ENCODE results near the gene AQP1. TPM values are rescaled to one million over a fixed set of nuclear protein-coding genes. Genes with fewer than 3 reads are reported as not detected.

AQP1 gene
- polyA plus RNA-seq, 3 donors, result 0.03 TPM; not detected in 2

DNA sequence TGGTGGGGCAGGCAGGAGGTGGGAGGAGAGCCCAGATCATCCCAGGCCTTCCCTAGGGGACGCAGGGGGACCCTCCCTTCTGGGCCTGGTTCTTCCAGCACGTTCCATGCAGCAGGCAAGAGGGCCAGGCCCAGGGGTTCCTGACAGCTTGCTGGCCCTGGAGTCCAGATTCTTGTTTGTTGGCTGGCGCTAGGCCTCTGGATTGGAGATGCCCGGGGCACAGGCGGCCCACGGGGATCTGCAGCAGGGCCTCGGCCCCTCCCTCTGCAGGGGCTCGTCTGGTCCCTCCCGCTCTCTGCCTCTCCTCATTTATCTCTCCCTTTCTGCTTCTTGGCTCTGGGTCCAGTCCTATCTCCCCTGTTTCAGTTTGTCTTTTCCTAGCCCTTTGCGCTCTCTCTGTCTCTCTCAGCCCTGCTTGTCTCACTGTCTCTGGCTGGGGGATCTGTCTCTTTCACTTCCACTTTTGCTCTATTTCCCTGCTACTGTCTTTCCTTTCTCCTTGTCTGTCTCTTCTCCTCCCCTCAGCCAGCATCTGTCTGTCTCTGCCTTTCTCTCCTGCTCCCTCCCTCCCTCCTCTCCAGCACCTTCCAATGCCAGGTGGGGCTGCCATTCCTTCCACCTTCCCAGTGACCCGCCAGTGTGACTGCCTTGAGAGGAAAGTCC, 1.1 kb upstream of the AQP1 start:
- no peaks in the 10 kb centered on the region for H3K9me3 Mint-ChIP-seq
- H4K20me1 ChIP-seq (ENCODE audit: insufficient read depth, low read length), result no peaks in the 10 kb centered on the region
- intact Hi-C loops (cut with micrococcal nuclease), result no loop called here
- TF ChIP-seq, protein P1, sequence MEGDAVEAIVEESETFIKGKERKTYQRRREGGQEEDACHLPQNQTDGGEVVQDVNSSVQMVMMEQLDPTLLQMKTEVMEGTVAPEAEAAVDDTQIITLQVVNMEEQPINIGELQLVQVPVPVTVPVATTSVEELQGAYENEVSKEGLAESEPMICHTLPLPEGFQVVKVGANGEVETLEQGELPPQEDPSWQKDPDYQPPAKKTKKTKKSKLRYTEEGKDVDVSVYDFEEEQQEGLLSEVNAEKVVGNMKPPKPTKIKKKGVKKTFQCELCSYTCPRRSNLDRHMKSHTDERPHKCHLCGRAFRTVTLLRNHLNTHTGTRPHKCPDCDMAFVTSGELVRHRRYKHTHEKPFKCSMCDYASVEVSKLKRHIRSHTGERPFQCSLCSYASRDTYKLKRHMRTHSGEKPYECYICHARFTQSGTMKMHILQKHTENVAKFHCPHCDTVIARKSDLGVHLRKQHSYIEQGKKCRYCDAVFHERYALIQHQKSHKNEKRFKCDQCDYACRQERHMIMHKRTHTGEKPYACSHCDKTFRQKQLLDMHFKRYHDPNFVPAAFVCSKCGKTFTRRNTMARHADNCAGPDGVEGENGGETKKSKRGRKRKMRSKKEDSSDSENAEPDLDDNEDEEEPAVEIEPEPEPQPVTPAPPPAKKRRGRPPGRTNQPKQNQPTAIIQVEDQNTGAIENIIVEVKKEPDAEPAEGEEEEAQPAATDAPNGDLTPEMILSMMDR (IDR thresholded peaks at IDR 0.05), result no peak
- H3K27ac ChIP-seq (ENCODE audit: low read depth in 1 of 2, low read length in 2 of 2), result no peak overlapping the region
- H3K4me1 ChIP-seq (ENCODE audit: control insufficient read depth in 1 of 2, insufficient read depth in 2 of 2, low read length in 2 of 2), result no peaks in the 10 kb centered on the region
- no peak overlapping the region for H3K9ac ChIP-seq (ENCODE audit: insufficient read depth, low read length, poor library complexity, severe bottlenecking)
- H3K4me1 Mint-ChIP-seq, result peaks cover 2% of the 10 kb centered on the region
- no peak overlapping the region for H3K4me2 ChIP-seq (replicated peaks; ENCODE audit: extremely low read depth, low read length, poor library complexity, severe bottlenecking)
- no peak for DNase-seq
- no peaks in the 10 kb centered on the region for H3K9me3 ChIP-seq (replicated peaks in 1 of 2; ENCODE audit: control insufficient read depth in 1 of 2, insufficient read depth in 1 of 2, low read length in 2 of 2)
- H3K27ac Mint-ChIP-seq, result peak overlapping the region in 1 of 7 donors; percentile 60
- no peaks in the 10 kb centered on the region for H3K36me3 ChIP-seq (replicated peaks in 1 of 2; ENCODE audit: control insufficient read depth in 1 of 2, insufficient read depth in 2 of 2, low read length in 2 of 2)
- no peaks in the 10 kb centered on the region for H3K27me3 ChIP-seq (ENCODE audit: control insufficient read depth in 2 of 2, insufficient read depth in 2 of 2, low read length in 2 of 2)
- no peaks in the 10 kb centered on the region for H3K36me3 Mint-ChIP-seq
- 99% methylated on average over 8 of the region's 11 CpGs for WGBS (ENCODE audit: insufficient coverage)
- peaks cover 0 to 4% (median 0%) of the 10 kb centered on the region in 3 donors for H3K27me3 Mint-ChIP-seq (ENCODE audit: low read depth in 3 of 3)
- H3K79me2 ChIP-seq (ENCODE audit: insufficient read depth, low read length), result no peaks in the 10 kb centered on the region
- H3K4me3 Mint-ChIP-seq, result no peak overlapping the region
- H3K4me3 ChIP-seq (replicated peaks in 1 of 3; ENCODE audit: low read depth in 2 of 3, low read length in 3 of 3), result no peak overlapping the region
- H2AFZ ChIP-seq (ENCODE audit: insufficient read depth, low read depth, low read length, poor library complexity, severe bottlenecking), result no peak overlapping the region

DNA sequence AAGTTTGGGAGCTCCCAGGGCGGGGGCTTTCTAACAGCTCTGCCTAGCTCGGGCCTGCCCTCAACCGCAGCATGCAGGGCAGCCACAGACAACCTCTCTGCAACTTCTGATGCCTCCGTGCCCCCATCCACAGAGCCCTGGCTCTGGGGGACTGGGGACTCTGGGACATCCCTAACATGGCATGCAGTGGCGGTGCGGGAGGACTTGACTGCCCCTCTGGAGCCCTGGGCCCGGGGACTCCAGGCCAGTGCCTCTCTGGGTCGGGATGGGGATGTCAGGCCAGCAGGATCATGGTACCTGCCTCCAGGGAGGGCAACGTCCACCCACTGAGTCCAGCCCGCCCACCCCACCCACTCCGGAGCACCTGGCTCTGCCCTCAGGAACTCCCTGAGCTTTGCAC, 520 bp upstream of the AQP1 start:
- Mint-ChIP-seq H3K4me1 (peaks cover 2% of the 10 kb centered on the region), H3K9me3 (no peaks in the 10 kb centered on the region), H3K36me3 (no peaks in the 10 kb centered on the region), H3K27me3 (ENCODE audit: low read depth in 3 of 3) (peaks cover 0 to 4% (median 0%) of the 10 kb centered on the region in 3 donors), H3K27ac (no peak overlapping the region), H3K4me3 (no peak overlapping the region)
- Histone ChIP-seq H3K9me3 (replicated peaks in 1 of 2; ENCODE audit: control insufficient read depth in 1 of 2, insufficient read depth in 1 of 2, low read length in 2 of 2) (no peaks in the 10 kb centered on the region), H3K36me3 (replicated peaks in 1 of 2; ENCODE audit: control insufficient read depth in 1 of 2, insufficient read depth in 2 of 2, low read length in 2 of 2) (no peaks in the 10 kb centered on the region), H3K79me2 (ENCODE audit: insufficient read depth, low read length) (no peaks in the 10 kb centered on the region), H2AFZ (ENCODE audit: insufficient read depth, low read depth, low read length, poor library complexity, severe bottlenecking) (no peak overlapping the region), H3K9ac (ENCODE audit: insufficient read depth, low read length, poor library complexity, severe bottlenecking) (no peak overlapping the region), H3K4me1 (ENCODE audit: control insufficient read depth in 1 of 2, insufficient read depth in 2 of 2, low read length in 2 of 2) (no peaks in the 10 kb centered on the region), H3K27ac (ENCODE audit: low read depth in 1 of 2, low read length in 2 of 2) (no peak overlapping the region), H3K27me3 (ENCODE audit: control insufficient read depth in 2 of 2, insufficient read depth in 2 of 2, low read length in 2 of 2) (no peaks in the 10 kb centered on the region), H3K4me3 (replicated peaks in 1 of 3; ENCODE audit: low read depth in 2 of 3, low read length in 3 of 3) (no peak overlapping the region), H3K4me2 (replicated peaks; ENCODE audit: extremely low read depth, low read length, poor library complexity, severe bottlenecking) (no peak overlapping the region), H4K20me1 (ENCODE audit: insufficient read depth, low read length) (no peaks in the 10 kb centered on the region)
- intact Hi-C loops (cut with micrococcal nuclease), result no loop called here
- TF ChIP-seq, protein P1 (IDR thresholded peaks at IDR 0.05), result no peak
- WGBS (ENCODE audit: insufficient coverage), result 90% methylated on average over 8 of the region's 11 CpGs
- DNase-seq, result no peak

All from CD14-positive monocyte (primary cell).